BJ (cell line): Measurements from ENCODE around the gene PDE4DIP. TPM values are rescaled to one million over a fixed set of nuclear protein-coding genes. Genes with fewer than 3 reads are reported as not detected.
"Not testable (repeated sequence)": the region's sequence is repeated elsewhere in the genome, so short reads cannot be mapped to it uniquely, and the experiment has no call there.

ENCODE experiments used
- CTCF ChIA-PET: fragments of 350-600 bp; formaldehyde crosslinking; extraction: SDS; loops from one replicate; lab custom pipeline; 2021; ENCODE audit warnings: antibody characterized with exemption, inconsistent platforms; lab: Yijun Ruan, JAX
- POLR2A ChIA-PET: fragments of 300-600 bp; sonication (Branson Sonifier 250); formaldehyde crosslinking; extraction: SDS; loops from one replicate; lab custom pipeline; 2021; ENCODE audit warnings: antibody characterized with exemption; lab: Charles Lee
- DNase-seq: peaks from one replicate; pipeline ENCODE4 v3.0.0-alpha.2; 2011; ENCODE audit warnings: low read depth
- H3K27me3 ChIP-seq: 2 replicates; pipeline ENCODE4 v1.6.0; 2011; ENCODE audit warnings: low read length; ENCODE audit not compliant: control insufficient read depth, insufficient read depth
- H3K36me3 ChIP-seq: 2 replicates; pipeline ENCODE4 v1.5.1; 2011; ENCODE audit warnings: low read length; ENCODE audit not compliant: control insufficient read depth, insufficient read depth
- H3K4me3 ChIP-seq: 2 replicates; pipeline ENCODE4 v1.5.1; 2011; ENCODE audit warnings: low read depth, mild to moderate bottlenecking, control low read depth, low read length
- polyA minus RNA-seq: library from RNA; depleted of rRNA, polyadenylated mRNA; stranded (reverse); fragments of >200 nt; gene quantifications from 2 replicates; pipeline ENCODE4 v1.2.3, GENCODE V29; 2011; rRNA and poly(A)+ RNA removed
- polyA plus RNA-seq: library from polyadenylated mRNA; depleted of rRNA; stranded (reverse); fragments of >200 nt; gene quantifications from 2 replicates; pipeline ENCODE4 v1.2.3, GENCODE V29; 2011; rRNA removed

PDE4DIP gene
- 71.7 and 75.1 TPM in 2 replicates for polyA plus RNA-seq
- polyA minus RNA-seq = 106 and 115 TPM in 2 replicates

GRCh38 chr1:148844220-148844619 lies at the start of gene PDE4DIP:
Gene PDE4DIP, plus strand, starts transcription at chr1:148844428. Its CDS starts 347 bp downstream, at chr1:148844775.
- H3K4me3 ChIP-seq, DNase-seq, CTCF ChIA-PET, H3K36me3 ChIP-seq, H3K27me3 ChIP-seq, POLR2A ChIA-PET: not testable (repeated sequence)

- H3K27me3 ChIP-seq, POLR2A ChIA-PET, H3K36me3 ChIP-seq, CTCF ChIA-PET, H3K4me3 ChIP-seq, DNase-seq: not testable (repeated sequence)
Measured at GRCh38 chr1:148808268-148808928, 35.8 kb upstream of the PDE4DIP start.

GRCh38 chr1:148808929-148809283 lies 35.3 kb upstream of the PDE4DIP start:
- CTCF ChIA-PET, H3K27me3 ChIP-seq, POLR2A ChIA-PET, H3K4me3 ChIP-seq, H3K36me3 ChIP-seq, DNase-seq: not testable (repeated sequence)

GRCh38 chr1:148822180-148822579 lies 22.0 kb upstream of the PDE4DIP start:
- H3K36me3 ChIP-seq, POLR2A ChIA-PET, H3K27me3 ChIP-seq, CTCF ChIA-PET, DNase-seq, H3K4me3 ChIP-seq: not testable (repeated sequence)

GRCh38 chr1:148823822-148824221 lies 20.4 kb upstream of the PDE4DIP start:
- H3K36me3 ChIP-seq, CTCF ChIA-PET, H3K27me3 ChIP-seq, DNase-seq, H3K4me3 ChIP-seq, POLR2A ChIA-PET: not testable (repeated sequence)

GRCh38 chr1:148825029-148825428 lies 19.2 kb upstream of the PDE4DIP start:
- DNase-seq, H3K4me3 ChIP-seq, H3K27me3 ChIP-seq, CTCF ChIA-PET, H3K36me3 ChIP-seq, POLR2A ChIA-PET: not testable (repeated sequence)

- H3K4me3 ChIP-seq, H3K36me3 ChIP-seq, DNase-seq, CTCF ChIA-PET, POLR2A ChIA-PET, H3K27me3 ChIP-seq: not testable (repeated sequence)
Measured at GRCh38 chr1:148828531-148828930, 15.7 kb upstream of the PDE4DIP start.

GRCh38 chr1:148828962-148829361 lies 15.3 kb upstream of the PDE4DIP start:
- CTCF ChIA-PET, H3K27me3 ChIP-seq, POLR2A ChIA-PET, H3K36me3 ChIP-seq, H3K4me3 ChIP-seq, DNase-seq: not testable (repeated sequence)

- H3K4me3 ChIP-seq, CTCF ChIA-PET, DNase-seq, H3K36me3 ChIP-seq, H3K27me3 ChIP-seq, POLR2A ChIA-PET: not testable (repeated sequence)
Measured at GRCh38 chr1:148829365-148829764, 14.9 kb upstream of the PDE4DIP start.

GRCh38 chr1:148841262-148841661 lies 3.0 kb upstream of the PDE4DIP start:
- H3K4me3 ChIP-seq, POLR2A ChIA-PET, H3K27me3 ChIP-seq, CTCF ChIA-PET, H3K36me3 ChIP-seq, DNase-seq: not testable (repeated sequence)

GRCh38 chr1:148844651-148845050 lies 423 bp downstream of the PDE4DIP start:
- POLR2A ChIA-PET, DNase-seq, H3K27me3 ChIP-seq, H3K36me3 ChIP-seq, CTCF ChIA-PET, H3K4me3 ChIP-seq: not testable (repeated sequence)

GRCh38 chr1:148845068-148845467 lies 840 bp downstream of the PDE4DIP start:
- H3K36me3 ChIP-seq, POLR2A ChIA-PET, CTCF ChIA-PET, H3K27me3 ChIP-seq, H3K4me3 ChIP-seq, DNase-seq: not testable (repeated sequence)

GRCh38 chr1:148850347-148850746 lies 6.1 kb downstream of the PDE4DIP start:
- POLR2A ChIA-PET, H3K4me3 ChIP-seq, CTCF ChIA-PET, H3K27me3 ChIP-seq, H3K36me3 ChIP-seq, DNase-seq: not testable (repeated sequence)
